ENCODE results near the gene PCBP4. TPM values are rescaled to one million over a fixed set of nuclear protein-coding genes. Genes with fewer than 3 reads are reported as not detected.

PCBP4 gene
- total and polyA plus RNA-seq, 8 donors: 12.5 to 122 (median 30.0) TPM

DNA sequence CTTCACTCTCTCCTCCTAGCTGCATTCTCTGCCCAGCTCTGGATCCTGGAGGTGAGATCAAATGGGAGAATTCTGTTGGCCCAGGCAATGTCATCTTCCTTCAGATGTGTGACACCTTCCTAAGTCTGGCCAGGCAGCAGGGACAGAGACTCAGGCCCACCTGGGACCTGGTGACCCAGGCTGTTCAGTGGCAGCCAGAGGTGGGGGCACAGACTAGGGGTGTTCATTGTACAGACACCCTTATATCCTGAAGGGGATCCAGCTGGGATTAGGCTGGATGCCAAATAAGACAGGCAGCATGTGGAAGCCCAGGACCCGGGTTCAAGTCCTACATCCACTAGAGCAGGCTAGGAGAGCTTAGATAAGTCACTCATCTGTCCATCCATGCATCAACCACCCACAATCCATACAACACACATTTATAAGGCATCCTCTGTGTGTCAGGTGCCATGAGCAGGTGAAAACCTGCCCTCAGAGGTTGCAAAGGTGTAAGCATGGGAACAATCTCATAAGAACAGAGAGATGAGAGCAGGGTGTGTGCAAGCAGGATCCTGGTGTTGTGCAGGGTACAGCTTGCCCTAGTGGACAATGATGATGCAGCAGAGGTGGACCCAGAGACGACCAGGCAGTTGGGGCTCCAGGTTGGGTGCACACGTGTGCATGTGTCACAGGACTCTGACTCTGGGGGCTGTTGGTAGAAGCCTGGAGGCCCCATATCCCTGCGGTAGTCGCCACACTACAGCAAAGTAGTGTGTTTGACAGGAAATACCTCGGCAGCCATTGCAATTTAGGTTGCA is 46.7 kb upstream of the PCBP4 start:
- no peaks in the 10 kb centered on the region for H3K4me1 ChIP-seq
- H3K36me3 ChIP-seq: no peaks in the 10 kb centered on the region
- H3K27ac ChIP-seq: no peak overlapping the region
- no peaks in the 10 kb centered on the region for H3K27me3 ChIP-seq
- TF ChIP-seq CTCF (IDR thresholded peaks at IDR 0.05) (no peak), POLR2A (IDR thresholded peaks at IDR 0.05) (no peak), EP300 (IDR thresholded peaks at IDR 0.05) (no peak), POLR2AphosphoS5 (IDR thresholded peaks at IDR 0.05) (no peak)
- no peaks in the 10 kb centered on the region for H3K9me3 ChIP-seq
- intact Hi-C loops (cut with DNase I; ENCODE audit: low total_unique reads): loop anchor here (5.0 kb wide), 1 partner anchor 118 kb away; no protein-coding TSS in a partner anchor
- no peak overlapping the region for H3K4me3 ChIP-seq
- 74 to 85% (median 79%) methylated on average over 6 of the region's 6 CpGs for WGBS, 5 donors
- DNase-seq: no peak

- TF ChIP-seq CTCF (IDR thresholded peaks at IDR 0.05) (no peak), POLR2A (IDR thresholded peaks at IDR 0.05) (no peak), EP300 (IDR thresholded peaks at IDR 0.05) (no peak), POLR2AphosphoS5 (IDR thresholded peaks at IDR 0.05) (no peak)
- no peaks in the 10 kb centered on the region for H3K27me3 ChIP-seq
- H3K9me3 ChIP-seq: no peaks in the 10 kb centered on the region
- H3K27ac ChIP-seq: no peak overlapping the region
- H3K4me3 ChIP-seq: no peak overlapping the region
- WGBS, 5 donors: 68 to 81% (median 73%) methylated on average over 7 of the region's 7 CpGs
- no peaks in the 10 kb centered on the region for H3K36me3 ChIP-seq
- H3K4me1 ChIP-seq: no peaks in the 10 kb centered on the region
- DNase-seq: no peak
- intact Hi-C loops (cut with DNase I; ENCODE audit: low total_unique reads): loop anchor here (5.0 kb wide), 1 partner anchor 120 kb away; no protein-coding TSS in a partner anchor
Measured at GRCh38 chr3:52012699-52013098, 45.4 kb upstream of the PCBP4 start.

DNA sequence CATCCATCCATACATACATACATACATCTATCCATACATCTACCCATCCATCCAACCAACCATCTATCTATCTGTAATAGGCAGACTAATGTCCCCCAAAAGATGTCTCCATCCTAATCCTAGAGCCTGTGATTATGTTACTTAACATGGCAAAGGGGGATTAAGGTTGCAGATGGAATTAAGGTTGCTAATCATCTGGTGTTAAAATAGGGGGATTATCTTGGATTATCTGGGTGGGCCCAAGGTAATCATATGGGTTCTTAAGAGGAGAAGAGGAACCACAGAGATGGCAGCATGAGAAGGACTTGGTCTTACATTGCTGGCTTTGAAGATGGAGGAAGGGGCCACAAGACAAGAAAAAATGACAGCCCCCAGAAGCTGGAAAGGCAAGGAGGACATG is 43.2 kb upstream of the PCBP4 start:
- DNase-seq: no peak
- Histone ChIP-seq H3K4me3 (no peak overlapping the region), H3K27ac (no peak overlapping the region), H3K27me3 (no peaks in the 10 kb centered on the region), H3K36me3 (no peaks in the 10 kb centered on the region), H3K9me3 (no peaks in the 10 kb centered on the region), H3K4me1 (peaks cover 9 to 11% (median 9%) of the 10 kb centered on the region in 4 donors)
- TF ChIP-seq EP300 (IDR thresholded peaks at IDR 0.05) (no peak), POLR2AphosphoS5 (IDR thresholded peaks at IDR 0.05) (no peak), POLR2A (IDR thresholded peaks at IDR 0.05) (no peak), CTCF (IDR thresholded peaks at IDR 0.05) (no peak)
- intact Hi-C loops (cut with DNase I; ENCODE audit: low total_unique reads): loop anchor here (5.0 kb wide), 1 partner anchor 122 kb away; no protein-coding TSS in a partner anchor

DNA sequence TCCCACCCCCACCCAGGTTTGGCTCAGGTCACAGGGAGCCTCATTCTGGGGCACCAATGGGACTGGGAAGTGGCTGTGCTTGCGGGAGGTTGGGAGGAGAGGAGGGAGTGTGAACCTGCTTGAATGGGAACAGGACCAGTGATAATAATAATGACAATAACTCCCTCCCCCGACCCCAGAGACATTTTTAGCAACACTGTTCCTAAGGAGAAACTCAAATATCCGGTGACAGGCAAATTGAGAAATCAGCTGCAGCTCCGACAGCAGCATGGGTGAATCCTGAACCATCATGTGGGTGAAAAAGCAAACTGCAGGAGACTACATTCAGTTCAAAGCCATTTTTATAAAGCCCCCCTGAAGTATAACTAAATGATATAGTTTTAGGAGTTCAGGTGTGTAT is 40.0 kb upstream of the PCBP4 start:
- WGBS, 5 donors: 46 to 74% (median 71%) methylated on average over 4 of the region's 4 CpGs

More for the DNA sequence above, 40.0 kb upstream of the PCBP4 start:
- Histone ChIP-seq H3K4me1 (peaks cover 14 to 17% (median 15%) of the 10 kb centered on the region in 4 donors), H3K4me3 (no peak overlapping the region), H3K27ac (no peak overlapping the region), H3K36me3 (no peaks in the 10 kb centered on the region), H3K9me3 (no peaks in the 10 kb centered on the region), H3K27me3 (no peaks in the 10 kb centered on the region)
- DNase-seq: no peak
- TF ChIP-seq EP300 (IDR thresholded peaks at IDR 0.05): no peak
- no peak for TF ChIP-seq POLR2AphosphoS5 (IDR thresholded peaks at IDR 0.05)
- TF ChIP-seq POLR2A (IDR thresholded peaks at IDR 0.05): no peak
- TF ChIP-seq CTCF (IDR thresholded peaks at IDR 0.05): no peak
- intact Hi-C loops (cut with DNase I; ENCODE audit: low total_unique reads): no loop called here
